WTC11 (cell line): Measurements from ENCODE around the gene PIK3C2G. TPM values are rescaled to one million over a fixed set of nuclear protein-coding genes. Genes with fewer than 3 reads are reported as not detected.

Source experiments
- ATAC-seq: fragments of 200-7000 bp; cut with Tn5 transposase; 2 replicates; pipeline ENCODE4 v1.10.0; 2021; ENCODE audit warnings: mild to moderate bottlenecking, moderate library complexity
- CTCF ChIA-PET: fragments of 300-600 bp; sonication (Branson Sonifier 250); formaldehyde crosslinking; loops from one replicate; lab custom pipeline; 2021; ENCODE audit warnings: antibody characterized with exemption; lab: Charles Lee
- POLR2A ChIA-PET: fragments of 350-600 bp; sonication (Branson Sonifier 250); formaldehyde crosslinking; loops from one replicate; lab custom pipeline; 2021; ENCODE audit warnings: antibody characterized with exemption; lab: Charles Lee
- DNase-seq: peaks from one replicate; pipeline ENCODE4 v3.0.0; 2021; ENCODE audit warnings: low spot score
- H3K27ac Mint-ChIP-seq: 2 replicates; pipeline ENCODE4 v1.8.0; 2021; ENCODE audit warnings: mixed read lengths
- H3K27me3 Mint-ChIP-seq: 2 replicates; pipeline ENCODE4 v1.8.0; 2021; ENCODE audit warnings: low read depth, mild to moderate bottlenecking, moderate library complexity, mixed read lengths
- H3K36me3 Mint-ChIP-seq: 2 replicates; pipeline ENCODE4 v1.8.0; 2021; ENCODE audit warnings: mixed read lengths
- H3K4me1 Mint-ChIP-seq: 2 replicates; pipeline ENCODE4 v1.8.0; 2022; ENCODE audit warnings: mixed read lengths
- H3K4me3 Mint-ChIP-seq: 2 replicates; pipeline ENCODE4 v1.8.0; 2021; ENCODE audit warnings: mild to moderate bottlenecking, moderate library complexity, mixed read lengths
- H3K9me3 Mint-ChIP-seq: 2 replicates; pipeline ENCODE4 v1.8.0; 2021; ENCODE audit warnings: mixed read lengths
- CBFB ChIP-seq: sonication (generic); formaldehyde crosslinking; IDR thresholded peaks from 2 replicates; pipeline ENCODE4 v1.8.1; 2022; ENCODE audit warnings: mild to moderate bottlenecking, low read depth, missing genetic modification reagents
- ESRRA ChIP-seq: sonication (generic); formaldehyde crosslinking; IDR thresholded peaks from 2 replicates; pipeline ENCODE4 v1.8.1; 2022; ENCODE audit warnings: mild to moderate bottlenecking, missing genetic modification reagents, borderline replicate concordance
- HMGA2 ChIP-seq: fragments of 250-450 bp; sonication (Bioruptor Pico); IDR thresholded peaks from 2 replicates; pipeline ENCODE4 v1.4.0; 2021; ENCODE audit warnings: mild to moderate bottlenecking, moderate library complexity
- JUN ChIP-seq: sonication (generic); formaldehyde crosslinking; IDR thresholded peaks from 2 replicates; pipeline ENCODE4 v1.8.0; 2023; ENCODE audit warnings: mild to moderate bottlenecking, missing genetic modification reagents
- MAX ChIP-seq: sonication (generic); formaldehyde crosslinking; IDR thresholded peaks from 2 replicates; pipeline ENCODE4 v1.8.0; 2022; ENCODE audit warnings: mild to moderate bottlenecking, missing genetic modification reagents
- MYBL2 ChIP-seq: sonication (generic); formaldehyde crosslinking; IDR thresholded peaks from 2 replicates; pipeline ENCODE4 v1.8.1; 2023; ENCODE audit warnings: mild to moderate bottlenecking, moderate library complexity, missing genetic modification reagents
- NFATC4 ChIP-seq: fragments of 250-450 bp; sonication (Bioruptor Pico); IDR thresholded peaks from 2 replicates; pipeline ENCODE4 v1.9.0; 2021; ENCODE audit warnings: mild to moderate bottlenecking
- OVOL2 ChIP-seq: fragments of 250-450 bp; sonication (Bioruptor Pico); IDR thresholded peaks from 2 replicates; pipeline ENCODE4 v1.9.0; 2021; ENCODE audit warnings: mild to moderate bottlenecking, borderline replicate concordance
- PRDM15 ChIP-seq: sonication (generic); formaldehyde crosslinking; IDR thresholded peaks from 2 replicates; pipeline ENCODE4 v1.8.0; 2022; ENCODE audit warnings: missing genetic modification reagents
- SOX15 ChIP-seq: fragments of 250-450 bp; sonication (Bioruptor Pico); IDR thresholded peaks from 2 replicates; pipeline ENCODE4 v1.9.0; 2021; ENCODE audit warnings: mild to moderate bottlenecking
- TCF7 ChIP-seq: sonication (generic); formaldehyde crosslinking; IDR thresholded peaks from 2 replicates; pipeline ENCODE4 v1.8.0; 2022; ENCODE audit warnings: mild to moderate bottlenecking, low read depth, missing genetic modification reagents, moderate library complexity
- USF1 ChIP-seq: sonication (generic); formaldehyde crosslinking; IDR thresholded peaks from 2 replicates; pipeline ENCODE4 v1.8.0; 2022; ENCODE audit warnings: mild to moderate bottlenecking, missing genetic modification reagents
- USF2 ChIP-seq: sonication (generic); formaldehyde crosslinking; IDR thresholded peaks from 2 replicates; pipeline ENCODE4 v1.8.1; 2023; ENCODE audit warnings: mild to moderate bottlenecking, missing genetic modification reagents, moderate library complexity
- ZNF263 ChIP-seq: sonication (generic); formaldehyde crosslinking; IDR thresholded peaks from 2 replicates; pipeline ENCODE4 v1.8.1; 2022; ENCODE audit warnings: low read depth, mild to moderate bottlenecking, moderate library complexity, missing genetic modification reagents
- ZNF281 ChIP-seq: sonication (generic); formaldehyde crosslinking; IDR thresholded peaks from 2 replicates; pipeline ENCODE4 v1.8.0; 2023; ENCODE audit warnings: mild to moderate bottlenecking, missing genetic modification reagents
- ZNF416 ChIP-seq: fragments of 250-450 bp; sonication (Bioruptor Pico); IDR thresholded peaks from 2 replicates; pipeline ENCODE4 v1.9.0; 2021; ENCODE audit warnings: mild to moderate bottlenecking, inconsistent platforms
- total RNA-seq: library from RNA; stranded (reverse); gene quantifications from 3 replicates; pipeline ENCODE4 v1.2.3, GENCODE V29; 2021
- TF ChIP-seq, protein P1 (sequence below): sonication (generic); formaldehyde crosslinking; conservative IDR thresholded peaks from 2 replicates; pipeline ENCODE4 v1.8.1; 2022; ENCODE audit warnings: mild to moderate bottlenecking, missing genetic modification reagents
- TF ChIP-seq, protein P2 (sequence below): fragments of 250-450 bp; sonication (Bioruptor Pico); conservative IDR thresholded peaks from 2 replicates; pipeline ENCODE4 v1.9.0; 2021; ENCODE audit warnings: mild to moderate bottlenecking

PIK3C2G gene
- total RNA-seq, 1 experiment from 2014 or later = not detected

- TF ChIP-seq, protein P1, sequence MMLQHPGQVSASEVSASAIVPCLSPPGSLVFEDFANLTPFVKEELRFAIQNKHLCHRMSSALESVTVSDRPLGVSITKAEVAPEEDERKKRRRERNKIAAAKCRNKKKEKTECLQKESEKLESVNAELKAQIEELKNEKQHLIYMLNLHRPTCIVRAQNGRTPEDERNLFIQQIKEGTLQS (CRISPR knock-in tag) = no peak
- TF ChIP-seq ZNF416 (CRISPR knock-in tag) = no peak
- no peak for TF ChIP-seq JUN (CRISPR knock-in tag)
- TF ChIP-seq USF2 (CRISPR knock-in tag) = no peak
- TF ChIP-seq MAX = no peak
- TF ChIP-seq CBFB = no peak
- no peak for TF ChIP-seq USF1
- TF ChIP-seq, protein P2, sequence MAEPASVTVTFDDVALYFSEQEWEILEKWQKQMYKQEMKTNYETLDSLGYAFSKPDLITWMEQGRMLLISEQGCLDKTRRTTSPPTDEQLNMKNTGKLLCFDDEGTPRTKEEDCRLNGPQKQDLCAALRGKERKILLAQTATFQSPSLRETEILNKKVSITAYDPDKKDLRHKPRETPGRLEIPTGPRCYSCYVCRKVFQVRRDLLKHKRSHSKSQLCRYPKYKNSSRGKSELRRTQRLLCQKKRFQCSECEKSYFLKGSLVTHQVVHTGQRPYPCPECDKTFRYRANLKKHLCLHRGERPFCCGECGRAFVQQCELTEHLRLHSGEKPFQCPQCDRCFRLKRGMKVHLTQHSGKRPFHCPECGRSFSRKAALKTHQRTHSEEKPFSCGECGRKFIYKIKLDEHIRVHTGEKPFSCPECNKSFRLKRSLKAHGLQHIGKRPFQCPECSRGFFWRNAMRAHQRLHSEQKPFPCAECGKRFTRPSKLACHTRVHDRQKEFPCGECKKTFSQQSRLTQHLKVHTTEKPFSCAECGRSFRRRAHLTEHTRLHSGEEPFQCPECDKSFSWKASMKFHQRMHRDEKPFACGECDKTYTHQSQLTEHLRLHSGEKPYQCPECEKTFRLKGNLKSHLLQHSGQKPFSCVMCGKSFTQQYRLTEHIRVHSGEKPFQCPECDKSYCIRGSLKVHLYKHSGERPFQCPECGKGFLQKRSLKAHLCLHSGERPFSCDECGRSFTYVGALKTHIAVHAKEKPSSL (CRISPR knock-in tag) = no peak
These were observed 15.9 kb downstream of the PIK3C2G start (continued) for GRCh38 chr12:18277196-18277595.

DNA sequence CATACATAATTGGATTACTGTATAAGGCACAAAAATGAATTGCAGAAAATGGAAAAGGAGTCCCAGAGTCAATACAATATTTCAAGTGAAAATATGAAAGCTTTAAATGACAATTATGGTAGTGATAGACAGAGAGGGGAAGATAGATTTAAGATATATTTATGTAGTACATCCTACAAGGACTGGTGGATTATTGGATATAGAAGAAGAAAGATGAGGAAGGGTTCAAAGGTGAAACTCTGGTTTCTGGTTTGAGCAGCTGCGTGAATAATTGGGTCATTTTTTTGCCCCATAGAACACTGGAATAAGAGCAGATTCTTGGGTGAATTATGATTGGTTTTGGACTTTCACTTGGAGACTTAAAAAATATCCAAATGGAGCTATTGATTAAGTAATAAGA lies 19.4 kb downstream of the PIK3C2G start:
- Mint-ChIP-seq H3K27ac (no peak overlapping the region), H3K27me3 (no peaks in the 10 kb centered on the region), H3K36me3 (no peaks in the 10 kb centered on the region; the same call in 1 of the 2 replicates), H3K9me3 (peaks cover 2% of the 10 kb centered on the region; the same call in 1 of the 2 replicates), H3K4me1 (peaks cover 30% of the 10 kb centered on the region), H3K4me3 (no peak overlapping the region)
- no peak for TF ChIP-seq ESRRA (CRISPR knock-in tag)
- no peak for TF ChIP-seq OVOL2
- no peak for TF ChIP-seq MYBL2 (CRISPR knock-in tag)
- no peak for TF ChIP-seq SOX15 (CRISPR knock-in tag)
- TF ChIP-seq PRDM15 (CRISPR knock-in tag) = no peak
- TF ChIP-seq NFATC4 (CRISPR knock-in tag) = no peak
- no peak for TF ChIP-seq TCF7 (CRISPR knock-in tag)
- TF ChIP-seq HMGA2 (CRISPR knock-in tag) = no peak
- TF ChIP-seq ZNF281 (CRISPR knock-in tag) = no peak
- no peak for TF ChIP-seq ZNF263 (CRISPR knock-in tag)
- TF ChIP-seq, protein P1 (CRISPR knock-in tag) = no peak
- no peak for DNase-seq
- ChIA-PET CTCF (no interaction called here), POLR2A (no interaction called here)
- no peak for ATAC-seq
